SU-DHL-6 (cell line): ENCODE measurements around the gene APOE.

Experiments
- EZH2phosphoT487 ChIP-seq: fragments of 200-600 bp; sonication (generic), shearing (Covaris generic); conservative IDR thresholded peaks from 2 replicates; pipeline ENCODE4 v1.6.1; 2018; ENCODE audit warnings: mild to moderate bottlenecking, antibody characterized with exemption, low read length, moderate library complexity, mixed read lengths
- TF ChIP-seq, protein P1 (sequence below): fragments of 200-600 bp; sonication (generic); IDR thresholded peaks from one replicate; pipeline ENCODE4 v1.5.1; 2017; ENCODE audit warnings: antibody characterized with exemption, mild to moderate bottlenecking, low read length, moderate library complexity; ENCODE audit not compliant: insufficient read depth, poor library complexity, severe bottlenecking

GRCh38 chr19:44930088-44930487, 24.5 kb downstream of the APOE start:
- TF ChIP-seq, protein P1, sequence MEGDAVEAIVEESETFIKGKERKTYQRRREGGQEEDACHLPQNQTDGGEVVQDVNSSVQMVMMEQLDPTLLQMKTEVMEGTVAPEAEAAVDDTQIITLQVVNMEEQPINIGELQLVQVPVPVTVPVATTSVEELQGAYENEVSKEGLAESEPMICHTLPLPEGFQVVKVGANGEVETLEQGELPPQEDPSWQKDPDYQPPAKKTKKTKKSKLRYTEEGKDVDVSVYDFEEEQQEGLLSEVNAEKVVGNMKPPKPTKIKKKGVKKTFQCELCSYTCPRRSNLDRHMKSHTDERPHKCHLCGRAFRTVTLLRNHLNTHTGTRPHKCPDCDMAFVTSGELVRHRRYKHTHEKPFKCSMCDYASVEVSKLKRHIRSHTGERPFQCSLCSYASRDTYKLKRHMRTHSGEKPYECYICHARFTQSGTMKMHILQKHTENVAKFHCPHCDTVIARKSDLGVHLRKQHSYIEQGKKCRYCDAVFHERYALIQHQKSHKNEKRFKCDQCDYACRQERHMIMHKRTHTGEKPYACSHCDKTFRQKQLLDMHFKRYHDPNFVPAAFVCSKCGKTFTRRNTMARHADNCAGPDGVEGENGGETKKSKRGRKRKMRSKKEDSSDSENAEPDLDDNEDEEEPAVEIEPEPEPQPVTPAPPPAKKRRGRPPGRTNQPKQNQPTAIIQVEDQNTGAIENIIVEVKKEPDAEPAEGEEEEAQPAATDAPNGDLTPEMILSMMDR = no peak
- no peak for TF ChIP-seq EZH2phosphoT487
